ENCODE data around the gene ANKFN1.

ANKFN1 gene

GRCh38 chr17:56136301-56136700, 17.0 kb upstream of the ANKFN1 start:
- Mint-ChIP-seq H3K9me3 (no peaks in the 10 kb centered on the region), H3K4me3 (no peak overlapping the region), H3K36me3 (no peaks in the 10 kb centered on the region), H3K27me3 (peaks cover 7% of the 10 kb centered on the region), H3K4me1 (no peaks in the 10 kb centered on the region), H3K27ac (no peak overlapping the region)
- ATAC-seq: no peak

GRCh38 chr17:56141046-56141839, 12.0 kb upstream of the ANKFN1 start:
- ATAC-seq: no peak
- H3K36me3 Mint-ChIP-seq: no peaks in the 10 kb centered on the region
- H3K4me1 Mint-ChIP-seq: no peaks in the 10 kb centered on the region
- no peak overlapping the region for H3K27ac Mint-ChIP-seq
- H3K9me3 Mint-ChIP-seq: no peaks in the 10 kb centered on the region
- no peak overlapping the region for H3K4me3 Mint-ChIP-seq
- no peaks in the 10 kb centered on the region for H3K27me3 Mint-ChIP-seq

GRCh38 chr17:56142325-56142724, 10.9 kb upstream of the ANKFN1 start:
- H3K9me3 Mint-ChIP-seq: no peaks in the 10 kb centered on the region
- H3K4me1 Mint-ChIP-seq: no peaks in the 10 kb centered on the region
- H3K36me3 Mint-ChIP-seq: no peaks in the 10 kb centered on the region
- no peaks in the 10 kb centered on the region for H3K27me3 Mint-ChIP-seq
- H3K27ac Mint-ChIP-seq: no peak overlapping the region
- H3K4me3 Mint-ChIP-seq: no peak overlapping the region
- ATAC-seq: no peak

- no peak overlapping the region for H3K4me3 Mint-ChIP-seq
- H3K36me3 Mint-ChIP-seq: no peaks in the 10 kb centered on the region
- H3K27ac Mint-ChIP-seq: no peak overlapping the region
- H3K4me1 Mint-ChIP-seq: no peaks in the 10 kb centered on the region
- H3K27me3 Mint-ChIP-seq: no peaks in the 10 kb centered on the region
- no peak for ATAC-seq
- no peaks in the 10 kb centered on the region for H3K9me3 Mint-ChIP-seq
These were observed 10.5 kb upstream of the ANKFN1 start for GRCh38 chr17:56142781-56143180.

- H3K27ac Mint-ChIP-seq: no peak overlapping the region
- no peaks in the 10 kb centered on the region for H3K4me1 Mint-ChIP-seq
- H3K4me3 Mint-ChIP-seq: no peak overlapping the region
- no peak for ATAC-seq
- peaks cover 2% of the 10 kb centered on the region for H3K9me3 Mint-ChIP-seq
- H3K27me3 Mint-ChIP-seq: no peaks in the 10 kb centered on the region
- no peaks in the 10 kb centered on the region for H3K36me3 Mint-ChIP-seq
These were observed 9.1 kb upstream of the ANKFN1 start for GRCh38 chr17:56144223-56144622.

- H3K4me1 Mint-ChIP-seq: no peaks in the 10 kb centered on the region
These were observed 6.7 kb upstream of the ANKFN1 start for GRCh38 chr17:56146534-56146933.

GRCh38 chr17:56148333-56148732, 4.9 kb upstream of the ANKFN1 start:
- no peak overlapping the region for H3K27ac Mint-ChIP-seq
- no peaks in the 10 kb centered on the region for H3K4me1 Mint-ChIP-seq
- H3K27me3 Mint-ChIP-seq: no peaks in the 10 kb centered on the region
- H3K4me3 Mint-ChIP-seq: no peak overlapping the region
- no peak for ATAC-seq
- no peaks in the 10 kb centered on the region for H3K36me3 Mint-ChIP-seq
- H3K9me3 Mint-ChIP-seq: peaks cover 5% of the 10 kb centered on the region

More at GRCh38 chr17:56146534-56146933, 6.7 kb upstream of the ANKFN1 start:
- Mint-ChIP-seq H3K4me3 (no peak overlapping the region), H3K27me3 (no peaks in the 10 kb centered on the region), H3K27ac (no peak overlapping the region), H3K9me3 (peaks cover 3% of the 10 kb centered on the region), H3K36me3 (no peaks in the 10 kb centered on the region)
- ATAC-seq: no peak

GRCh38 chr17:56149266-56150036, 3.8 kb upstream of the ANKFN1 start:
- Mint-ChIP-seq H3K9me3 (peaks cover 5% of the 10 kb centered on the region), H3K4me3 (no peak overlapping the region), H3K4me1 (no peaks in the 10 kb centered on the region), H3K36me3 (no peaks in the 10 kb centered on the region), H3K27ac (no peak overlapping the region), H3K27me3 (no peaks in the 10 kb centered on the region)
- ATAC-seq: no peak

- H3K27ac Mint-ChIP-seq: no peak overlapping the region
- H3K4me3 Mint-ChIP-seq: no peak overlapping the region
- H3K27me3 Mint-ChIP-seq: no peaks in the 10 kb centered on the region
- H3K4me1 Mint-ChIP-seq: no peaks in the 10 kb centered on the region
- peaks cover 5% of the 10 kb centered on the region for H3K9me3 Mint-ChIP-seq
- ATAC-seq: no peak
- no peaks in the 10 kb centered on the region for H3K36me3 Mint-ChIP-seq
These were observed 2.6 kb upstream of the ANKFN1 start for GRCh38 chr17:56150649-56151048.

GRCh38 chr17:56157845-56158244, 4.6 kb downstream of the ANKFN1 start:
- H3K27me3 Mint-ChIP-seq: peaks cover 13% of the 10 kb centered on the region
- peaks cover 2% of the 10 kb centered on the region for H3K9me3 Mint-ChIP-seq
- no peak for ATAC-seq
- H3K27ac Mint-ChIP-seq: no peak overlapping the region
- no peak overlapping the region for H3K4me3 Mint-ChIP-seq
- no peaks in the 10 kb centered on the region for H3K36me3 Mint-ChIP-seq
- H3K4me1 Mint-ChIP-seq: no peaks in the 10 kb centered on the region

GRCh38 chr17:56158344-56158743, 5.1 kb downstream of the ANKFN1 start:
- H3K4me1 Mint-ChIP-seq: no peaks in the 10 kb centered on the region
- H3K9me3 Mint-ChIP-seq: no peaks in the 10 kb centered on the region
- ATAC-seq: no peak
- H3K36me3 Mint-ChIP-seq: no peaks in the 10 kb centered on the region
- no peak overlapping the region for H3K4me3 Mint-ChIP-seq
- peaks cover 13% of the 10 kb centered on the region for H3K27me3 Mint-ChIP-seq
- H3K27ac Mint-ChIP-seq: no peak overlapping the region

- Mint-ChIP-seq H3K9me3 (no peaks in the 10 kb centered on the region), H3K27ac (no peak overlapping the region), H3K27me3 (peaks cover 13% of the 10 kb centered on the region), H3K36me3 (no peaks in the 10 kb centered on the region), H3K4me3 (no peak overlapping the region), H3K4me1 (no peaks in the 10 kb centered on the region)
- no peak for ATAC-seq
These were observed 5.9 kb downstream of the ANKFN1 start for GRCh38 chr17:56158915-56159825.

GRCh38 chr17:56159826-56160380, 6.6 kb downstream of the ANKFN1 start:
- H3K36me3 Mint-ChIP-seq: no peaks in the 10 kb centered on the region
- no peak overlapping the region for H3K4me3 Mint-ChIP-seq
- no peak for ATAC-seq
- no peaks in the 10 kb centered on the region for H3K9me3 Mint-ChIP-seq
- peaks cover 13% of the 10 kb centered on the region for H3K27me3 Mint-ChIP-seq
- H3K27ac Mint-ChIP-seq: no peak overlapping the region
- no peaks in the 10 kb centered on the region for H3K4me1 Mint-ChIP-seq

- Mint-ChIP-seq H3K27ac (no peak overlapping the region), H3K27me3 (peaks cover 13% of the 10 kb centered on the region), H3K36me3 (no peaks in the 10 kb centered on the region), H3K4me3 (no peak overlapping the region), H3K4me1 (no peaks in the 10 kb centered on the region), H3K9me3 (no peaks in the 10 kb centered on the region)
- ATAC-seq: no peak
These were observed 7.1 kb downstream of the ANKFN1 start for GRCh38 chr17:56160422-56160821.

GRCh38 chr17:56165072-56165641, 11.9 kb downstream of the ANKFN1 start:
- Mint-ChIP-seq H3K36me3 (no peaks in the 10 kb centered on the region), H3K4me3 (no peak overlapping the region), H3K27me3 (no peaks in the 10 kb centered on the region), H3K27ac (no peak overlapping the region), H3K9me3 (no peaks in the 10 kb centered on the region), H3K4me1 (no peaks in the 10 kb centered on the region)
- ATAC-seq: no peak
